KMS-11 (cell line): Measurements from ENCODE around the gene G6PC2.

ENCODE experiments used
- H2AFZ ChIP-seq: fragments of 200-600 bp; sonication (generic); 2 replicates; pipeline ENCODE4 v1.6.1; 2016; ENCODE audit warnings: antibody characterized with exemption, mixed run types, low read depth
- H3K27ac ChIP-seq: fragments of 200-600 bp; sonication (generic); 2 replicates; pipeline ENCODE4 v1.6.1; 2016; ENCODE audit warnings: mild to moderate bottlenecking, mixed run types
- H3K27me3 ChIP-seq: fragments of 200-600 bp; sonication (generic); 2 replicates; pipeline ENCODE4 v1.6.1; 2017; ENCODE audit warnings: mild to moderate bottlenecking, low read depth, mixed run types, moderate library complexity; ENCODE audit not compliant: insufficient read depth
- H3K36me3 ChIP-seq: fragments of 200-600 bp; sonication (generic); 2 replicates; pipeline ENCODE4 v1.6.1; 2017; ENCODE audit warnings: mild to moderate bottlenecking, mixed run types; ENCODE audit not compliant: insufficient read depth
- H3K4me1 ChIP-seq: fragments of 200-600 bp; sonication (generic); 2 replicates; pipeline ENCODE4 v1.6.1; 2016; ENCODE audit warnings: mild to moderate bottlenecking, low read depth, mixed run types; ENCODE audit not compliant: poor library complexity, severe bottlenecking
- H3K4me2 ChIP-seq: fragments of 200-600 bp; sonication (generic); 2 replicates; pipeline ENCODE4 v1.7.0; 2016; ENCODE audit warnings: mild to moderate bottlenecking, mixed run types
- H3K4me3 ChIP-seq: fragments of 200-600 bp; sonication (generic); IDR thresholded peaks from 2 replicates; pipeline ENCODE4 v1.6.1; 2017; ENCODE audit warnings: low read depth, low read length, mixed read lengths; ENCODE audit not compliant: insufficient read depth
- H3K79me2 ChIP-seq: fragments of 200-600 bp; sonication (generic); 2 replicates; pipeline ENCODE4 v1.6.1; 2016; ENCODE audit warnings: low read depth, mixed run types; ENCODE audit not compliant: insufficient read depth
- H3K9ac ChIP-seq: fragments of 200-600 bp; sonication (generic); 2 replicates; pipeline ENCODE4 v1.6.1; 2016; ENCODE audit warnings: mild to moderate bottlenecking, mixed run types
- H4K20me1 ChIP-seq: fragments of 200-600 bp; sonication (generic); 2 replicates; pipeline ENCODE4 v1.6.1; 2016; ENCODE audit warnings: mild to moderate bottlenecking, mixed run types; ENCODE audit not compliant: insufficient read depth
- CTCF ChIP-seq: fragments of 200-600 bp; sonication (generic); conservative IDR thresholded peaks from 2 replicates; pipeline ENCODE4 v1.6.1; 2017; ENCODE audit warnings: low read depth, mild to moderate bottlenecking, antibody characterized with exemption, low read length, moderate library complexity, mixed read lengths

The G6PC2 gene

DNA sequence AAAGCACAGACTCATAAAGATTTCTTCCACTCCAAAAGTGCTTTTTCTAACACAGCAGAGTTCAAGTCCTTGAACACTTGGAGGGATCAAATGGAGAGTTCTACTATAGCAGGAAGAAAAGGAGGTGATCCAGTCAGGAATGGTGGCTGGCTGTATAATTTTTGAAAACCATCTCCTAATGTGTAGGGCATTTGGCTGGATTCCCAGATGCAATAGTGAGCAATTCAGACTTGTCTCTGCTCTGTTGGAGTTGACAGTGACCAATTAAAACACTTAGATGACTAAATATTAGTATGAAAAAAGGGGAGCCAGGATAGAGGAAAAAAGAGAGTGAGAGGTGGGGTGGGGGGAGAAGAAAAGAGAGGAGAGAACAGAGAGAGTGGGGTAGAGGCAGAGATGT lies 5.3 kb upstream of the G6PC2 start:
- Histone ChIP-seq H3K4me1 (peaks cover 3% of the 10 kb centered on the region), H3K36me3 (no peaks in the 10 kb centered on the region), H3K27me3 (no peaks in the 10 kb centered on the region), H3K27ac (no peak overlapping the region), H3K4me2 (no peak overlapping the region), H4K20me1 (no peaks in the 10 kb centered on the region), H3K9ac (no peak overlapping the region), H3K4me3 (no peak overlapping the region), H3K79me2 (no peaks in the 10 kb centered on the region), H2AFZ (no peak overlapping the region)
- no peak for TF ChIP-seq CTCF

DNA sequence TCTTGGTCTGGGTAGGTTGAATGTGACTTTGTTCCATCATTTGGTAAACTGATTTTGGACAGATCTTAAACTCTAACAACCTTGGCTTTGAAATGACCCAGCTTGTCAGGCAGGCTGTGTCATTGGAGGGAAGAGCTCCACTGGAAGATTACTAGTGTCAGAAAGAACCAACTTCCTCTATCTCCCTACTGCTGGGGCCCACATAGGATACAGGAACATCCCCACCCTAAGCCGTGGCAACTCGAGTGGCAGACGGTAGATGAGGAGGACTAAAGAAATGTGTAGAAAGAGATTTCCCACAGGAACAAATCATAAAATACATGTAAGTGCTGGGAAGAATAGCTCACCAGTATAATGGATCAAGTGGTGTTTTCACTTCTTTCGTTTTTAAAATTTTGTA lies 4.3 kb upstream of the G6PC2 start:
- Histone ChIP-seq H3K36me3 (no peaks in the 10 kb centered on the region), H3K9ac (no peak overlapping the region), H4K20me1 (no peaks in the 10 kb centered on the region), H3K4me3 (no peak overlapping the region), H3K4me2 (no peak overlapping the region), H3K27ac (no peak overlapping the region), H2AFZ (no peak overlapping the region), H3K27me3 (no peaks in the 10 kb centered on the region), H3K4me1 (no peaks in the 10 kb centered on the region), H3K79me2 (no peaks in the 10 kb centered on the region)
- no peak for TF ChIP-seq CTCF

DNA sequence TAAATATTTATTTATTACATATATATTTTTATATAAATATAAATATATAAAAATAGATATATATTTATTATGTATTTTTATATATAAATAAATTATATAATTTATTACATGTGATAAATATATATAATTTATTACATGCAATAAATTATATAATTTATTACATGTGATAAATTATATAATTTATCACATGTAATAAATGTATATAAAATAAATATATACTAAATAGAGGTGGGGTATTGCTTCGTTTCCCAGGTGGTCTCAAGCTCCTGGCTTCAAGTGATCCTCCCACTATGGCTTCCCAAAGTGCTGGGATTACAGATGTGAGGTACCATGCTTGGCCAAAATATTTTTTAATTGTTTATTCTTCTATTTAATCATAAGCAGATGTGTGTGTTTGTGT lies 3.6 kb upstream of the G6PC2 start:
- Histone ChIP-seq H3K4me1 (no peaks in the 10 kb centered on the region), H3K79me2 (no peaks in the 10 kb centered on the region), H4K20me1 (no peaks in the 10 kb centered on the region), H3K4me3 (no peak overlapping the region), H3K4me2 (no peak overlapping the region), H3K36me3 (no peaks in the 10 kb centered on the region), H2AFZ (no peak overlapping the region), H3K27ac (no peak overlapping the region), H3K27me3 (no peaks in the 10 kb centered on the region), H3K9ac (no peak overlapping the region)
- no peak for TF ChIP-seq CTCF

- H3K27me3 ChIP-seq = no peaks in the 10 kb centered on the region
- H3K27ac ChIP-seq = no peak overlapping the region
- H3K4me2 ChIP-seq = no peak overlapping the region
- no peak overlapping the region for H2AFZ ChIP-seq
- H3K9ac ChIP-seq = no peak overlapping the region
- no peaks in the 10 kb centered on the region for H3K36me3 ChIP-seq
- no peaks in the 10 kb centered on the region for H3K4me1 ChIP-seq
- no peaks in the 10 kb centered on the region for H4K20me1 ChIP-seq
- H3K4me3 ChIP-seq = no peak overlapping the region
- TF ChIP-seq CTCF = no peak
- H3K79me2 ChIP-seq = no peaks in the 10 kb centered on the region
Observed at GRCh38 chr2:168903888-168904287, 2.8 kb downstream of the G6PC2 start.

DNA sequence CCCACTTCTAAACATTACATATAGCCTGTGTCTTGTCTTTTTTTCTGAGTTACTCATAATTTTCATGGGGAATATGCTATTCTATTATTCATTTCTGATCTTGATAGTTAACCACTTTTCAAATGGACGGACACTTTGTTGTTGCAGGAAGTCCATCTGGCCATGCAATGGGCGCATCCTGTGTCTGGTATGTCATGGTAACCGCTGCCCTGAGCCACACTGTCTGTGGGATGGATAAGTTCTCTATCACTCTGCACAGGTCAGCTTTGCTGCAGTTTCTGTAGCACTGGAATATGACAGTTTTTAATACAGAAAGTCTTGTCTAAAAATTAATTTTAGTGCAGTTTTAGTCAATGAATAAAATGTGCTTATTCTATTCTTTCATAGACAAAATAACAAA lies 3.3 kb downstream of the G6PC2 start:
- H3K27me3 ChIP-seq = no peaks in the 10 kb centered on the region
- H3K9ac ChIP-seq = no peak overlapping the region
- no peak overlapping the region for H3K4me3 ChIP-seq
- H3K4me2 ChIP-seq = no peak overlapping the region
- no peaks in the 10 kb centered on the region for H3K4me1 ChIP-seq
- H3K27ac ChIP-seq = no peak overlapping the region
- no peaks in the 10 kb centered on the region for H3K36me3 ChIP-seq
- no peak for TF ChIP-seq CTCF
- no peaks in the 10 kb centered on the region for H3K79me2 ChIP-seq
- no peak overlapping the region for H2AFZ ChIP-seq
- no peaks in the 10 kb centered on the region for H4K20me1 ChIP-seq
